Measurements from ENCODE around the gene C1orf87. TPM values are rescaled to one million over a fixed set of nuclear protein-coding genes. Genes with fewer than 3 reads are reported as not detected.

C1orf87 gene
- total RNA-seq, 1 experiment from 2014 or later: not detected

DNA sequence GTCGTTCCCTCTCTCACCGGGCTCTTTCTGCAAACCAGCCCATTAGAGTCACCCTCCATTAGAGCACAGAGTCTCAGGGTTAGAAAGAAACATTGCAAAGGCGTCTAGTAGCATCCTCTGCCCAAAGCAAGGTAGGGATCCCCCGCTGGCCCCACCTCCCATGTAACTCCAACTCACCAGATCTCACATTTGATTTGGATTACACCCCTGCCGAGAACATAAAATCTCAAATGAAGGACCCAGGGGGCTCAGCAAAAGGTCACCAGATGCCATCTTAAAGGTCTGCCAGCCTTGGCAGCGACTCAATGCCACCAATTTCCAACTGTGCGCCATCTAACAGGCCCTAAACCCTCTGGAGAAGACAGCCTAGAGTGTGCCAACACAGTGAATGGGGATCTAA, 14.1 kb downstream of the C1orf87 start:
- DNase-seq (ENCODE audit: low read depth): no peak

DNA sequence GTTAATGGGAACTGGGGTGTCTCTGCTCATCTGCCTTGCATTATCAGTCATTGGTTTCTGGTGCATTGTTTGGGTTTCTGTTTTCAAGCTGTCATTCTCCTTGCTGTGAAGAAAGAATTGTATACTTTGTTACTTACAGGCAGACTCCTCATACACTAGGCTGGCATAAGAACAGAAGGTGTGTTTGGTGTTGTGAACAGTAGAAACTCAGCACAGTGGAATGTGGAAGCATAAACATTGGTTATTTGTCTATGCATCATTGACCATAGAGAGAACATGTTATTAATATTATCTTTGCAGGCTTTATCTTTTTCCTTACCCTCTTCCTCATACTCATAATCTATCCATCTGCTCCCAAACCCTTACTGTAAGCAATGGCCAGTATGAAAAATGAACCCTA, 18.2 kb downstream of the C1orf87 start:
- peak; percentile 43 for DNase-seq (ENCODE audit: low read depth)

DNA sequence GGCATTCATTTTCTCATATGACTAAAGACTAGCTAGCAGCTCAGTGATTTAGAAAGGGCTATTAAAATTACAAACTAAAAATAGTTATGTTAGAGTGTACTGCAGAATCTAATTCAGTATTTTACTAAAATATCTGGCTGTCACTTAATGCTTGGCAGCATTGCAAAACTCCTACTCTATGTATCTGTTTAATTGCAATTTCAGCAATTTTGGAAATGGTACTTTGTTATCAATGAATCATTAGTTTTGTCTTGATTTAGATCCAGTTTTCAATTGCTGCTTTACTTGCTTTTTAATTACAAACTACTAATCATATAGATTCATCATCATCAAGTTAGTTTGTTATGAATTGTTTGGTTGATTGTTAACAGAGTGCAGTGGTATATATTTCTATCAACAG, 19.2 kb downstream of the C1orf87 start:
- DNase-seq (ENCODE audit: low read depth): no peak

DNA sequence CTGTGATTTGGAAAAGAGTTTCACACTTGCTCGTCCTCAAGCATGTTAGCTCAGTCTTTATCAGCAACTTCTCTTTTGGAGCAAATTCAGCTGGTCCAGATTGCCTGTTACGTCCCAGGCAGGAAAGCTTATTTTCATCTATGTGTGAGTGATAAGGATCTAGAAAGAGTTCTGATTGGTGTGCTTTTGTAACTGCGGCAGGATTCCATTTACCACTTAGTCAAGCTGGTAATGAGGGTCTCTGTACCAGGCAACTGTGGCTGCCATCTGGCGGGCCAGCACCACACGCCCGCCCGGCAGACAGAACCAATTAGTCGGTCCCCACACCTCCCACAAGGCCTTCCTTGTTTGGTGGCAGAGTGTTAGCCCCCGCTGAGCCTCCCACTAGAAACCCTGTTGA, 21.0 kb downstream of the C1orf87 start:
- DNase-seq (ENCODE audit: low read depth): peak; percentile 18

DNA sequence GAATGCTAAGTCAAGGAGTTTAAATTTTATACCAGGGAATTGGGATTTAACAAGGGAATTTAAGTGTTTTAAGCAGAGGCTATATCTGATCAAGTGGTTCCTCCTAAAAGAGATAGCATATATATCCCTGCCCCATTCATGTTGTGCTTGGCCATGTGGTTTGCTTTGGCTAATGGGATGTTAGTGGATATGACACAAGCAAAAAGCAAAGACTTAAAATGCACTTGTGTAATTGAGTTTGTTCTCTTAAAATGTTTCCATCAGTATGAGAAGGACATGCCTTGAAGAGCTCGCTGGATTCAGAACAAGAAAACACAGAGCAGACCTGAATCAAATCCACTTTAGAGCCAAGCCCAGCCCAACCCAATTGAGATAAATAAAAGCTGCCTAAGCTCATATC, 22.4 kb downstream of the C1orf87 start:
- no peak for DNase-seq (ENCODE audit: low read depth)

DNA sequence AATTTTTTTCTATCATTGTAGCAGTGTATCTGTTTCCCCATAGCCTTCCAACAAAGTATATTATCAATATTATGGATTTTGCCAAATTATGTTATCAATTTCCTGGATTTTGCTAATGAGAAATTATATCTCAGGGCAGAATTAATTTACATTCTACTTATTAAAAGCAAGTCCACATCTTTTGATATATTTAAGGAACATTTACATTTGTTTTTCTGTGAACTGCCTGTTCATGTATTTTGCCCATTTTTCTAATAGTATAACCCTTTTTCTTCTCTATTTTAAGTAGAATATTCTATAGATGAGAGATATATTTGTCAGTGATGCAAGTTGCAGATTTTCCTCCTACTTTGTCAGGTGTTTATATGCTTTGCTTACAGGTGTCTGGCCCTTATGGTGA, 24.4 kb downstream of the C1orf87 start:
- no peak for DNase-seq (ENCODE audit: low read depth)

DNA sequence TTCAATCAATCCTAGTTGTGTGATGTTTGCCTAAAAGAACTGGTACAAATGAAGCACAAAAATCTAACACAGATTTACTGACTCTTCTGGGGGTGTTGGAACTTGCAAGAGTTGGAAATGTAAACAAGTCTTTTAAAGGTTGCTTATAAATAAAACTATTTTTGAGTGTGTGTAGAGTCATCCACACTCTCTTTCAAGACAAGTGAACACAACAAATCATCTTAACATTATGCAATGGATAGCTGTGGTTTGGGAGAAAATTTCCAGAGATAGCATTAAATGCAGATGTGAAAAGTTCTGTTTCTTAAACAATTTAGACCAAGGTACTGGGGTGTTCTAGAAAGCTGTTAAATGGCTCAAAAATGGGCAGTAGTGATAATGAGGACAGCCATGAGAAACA, 28.7 kb downstream of the C1orf87 start:
- no peak for DNase-seq (ENCODE audit: low read depth)

DNA sequence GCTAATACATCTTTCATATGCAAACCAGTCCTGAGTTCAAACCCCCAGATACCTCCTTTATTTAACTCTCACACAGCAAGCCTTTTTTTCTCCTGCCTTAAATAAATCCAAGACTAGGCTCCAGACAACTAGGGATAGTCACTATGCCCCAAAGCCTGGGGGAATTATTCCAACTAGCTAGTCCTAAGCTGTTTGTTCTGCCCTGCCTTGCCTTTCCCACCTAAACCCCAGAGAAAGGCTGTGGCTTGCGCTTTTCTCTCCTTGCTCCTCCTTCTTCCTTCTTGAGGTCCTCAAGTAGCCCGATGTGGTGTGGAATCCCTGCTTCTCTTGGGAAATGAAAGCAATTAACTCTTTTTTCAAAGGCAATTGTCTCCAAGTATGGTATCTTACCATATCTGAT, 31.8 kb downstream of the C1orf87 start:
- DNase-seq (ENCODE audit: low read depth): no peak

DNA sequence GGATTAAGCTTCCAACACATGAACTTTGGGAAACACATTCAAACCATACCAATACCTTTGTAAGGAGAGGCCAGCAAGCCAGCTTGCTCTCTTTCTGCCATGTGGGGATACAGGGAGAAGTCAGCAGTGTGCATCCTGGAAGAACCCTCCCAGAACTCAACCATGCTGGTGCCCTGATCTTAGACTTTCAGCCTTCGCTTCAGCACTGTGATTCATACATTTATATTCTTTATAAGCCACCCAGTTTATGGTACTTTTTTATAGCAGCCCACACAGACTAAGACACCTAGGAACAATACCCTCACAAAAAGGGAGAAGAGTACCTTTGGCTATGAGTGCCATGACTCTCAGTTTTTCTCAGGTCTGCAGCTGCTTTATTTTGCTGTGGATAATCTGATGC, 35.9 kb downstream of the C1orf87 start:
- no peak for DNase-seq (ENCODE audit: low read depth)

DNA sequence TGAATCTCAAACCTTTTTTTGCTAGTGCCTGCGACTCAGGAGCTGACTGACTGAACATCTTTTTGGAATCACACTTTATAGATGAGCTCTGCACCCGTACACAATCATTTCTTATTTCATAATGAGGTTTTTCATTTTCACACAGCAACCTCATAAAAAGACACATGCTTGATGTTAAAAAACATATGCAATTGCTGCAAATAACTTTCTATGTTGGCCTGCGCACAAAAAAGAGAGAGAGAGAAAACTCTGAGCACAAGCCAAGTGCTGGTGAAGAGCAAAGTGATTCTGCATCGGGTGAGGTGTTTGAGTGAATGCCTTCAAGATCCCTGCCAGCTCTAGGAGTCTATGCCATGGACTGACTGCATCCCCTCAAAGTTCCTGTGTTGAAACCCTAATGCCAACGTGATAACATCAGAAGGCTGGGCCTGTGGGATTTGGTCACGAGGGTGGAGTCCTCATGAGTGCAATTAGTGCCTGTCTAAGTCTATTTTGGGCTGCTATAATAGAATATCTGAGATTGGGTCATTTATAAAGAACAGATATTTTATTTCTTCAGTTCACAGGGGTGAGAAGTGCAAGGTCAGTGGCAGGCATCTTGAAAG, 36.6 kb downstream of the C1orf87 start:
- DNase-seq (ENCODE audit: low read depth): no peak

DNA sequence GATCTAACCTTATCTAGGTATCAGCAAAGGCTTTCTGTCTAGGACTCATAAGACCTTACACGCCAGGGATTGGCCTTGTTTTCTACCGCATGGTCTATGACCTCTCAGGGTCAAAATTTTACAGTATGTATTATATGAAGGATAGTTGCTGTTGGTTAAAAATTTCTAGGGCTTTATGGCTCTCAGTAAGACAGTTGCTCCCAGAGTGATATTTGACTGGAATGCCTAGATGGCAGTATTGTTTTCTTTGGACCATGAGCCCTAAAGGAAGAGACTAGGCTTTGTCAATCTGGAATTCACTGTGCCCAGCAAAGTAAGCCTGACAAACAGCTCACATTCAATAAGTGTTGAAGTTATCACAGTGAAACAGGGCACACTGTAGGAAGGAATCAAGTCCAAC, 37.6 kb downstream of the C1orf87 start:
- no peak for DNase-seq (ENCODE audit: low read depth)

DNA sequence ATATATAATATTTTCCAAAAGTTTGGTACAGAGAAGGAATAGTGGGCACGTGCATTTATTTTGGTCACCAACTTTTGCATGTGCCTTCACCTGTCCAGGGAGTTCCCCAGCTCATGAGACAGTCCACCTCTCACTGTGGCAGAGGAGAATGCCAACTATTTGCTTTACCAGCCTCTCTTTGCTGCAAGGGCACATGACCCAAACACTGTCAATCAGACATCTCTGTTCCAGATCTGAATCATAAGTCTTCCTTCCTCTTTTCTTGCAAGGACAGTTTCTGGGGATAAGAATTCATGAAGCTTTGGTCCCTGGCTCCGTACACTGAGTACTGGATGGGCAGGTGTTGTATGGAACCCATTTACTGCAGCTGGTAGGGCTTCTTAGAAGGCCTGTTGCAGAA, 38.6 kb downstream of the C1orf87 start:
- DNase-seq (ENCODE audit: low read depth): no peak

DNA sequence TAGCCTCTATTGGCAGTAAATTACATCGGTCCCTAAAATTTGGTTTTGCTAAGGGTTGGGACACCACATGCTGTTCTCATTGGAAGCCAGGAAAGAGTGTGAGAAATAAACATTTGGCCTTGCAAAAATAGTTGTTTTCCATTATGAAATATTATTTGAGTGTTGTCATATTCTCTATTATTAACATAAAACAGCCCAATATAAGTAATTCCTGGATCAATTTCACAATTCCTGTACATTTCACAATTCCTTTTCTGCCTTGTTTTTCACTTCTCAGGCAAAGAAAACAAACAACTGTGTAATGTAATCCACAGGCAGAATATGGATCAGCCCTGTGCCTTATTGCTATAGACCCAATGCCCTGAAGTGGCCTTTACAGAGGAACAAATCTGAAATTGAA, 40.5 kb downstream of the C1orf87 start:
- DNase-seq (ENCODE audit: low read depth): no peak

DNA sequence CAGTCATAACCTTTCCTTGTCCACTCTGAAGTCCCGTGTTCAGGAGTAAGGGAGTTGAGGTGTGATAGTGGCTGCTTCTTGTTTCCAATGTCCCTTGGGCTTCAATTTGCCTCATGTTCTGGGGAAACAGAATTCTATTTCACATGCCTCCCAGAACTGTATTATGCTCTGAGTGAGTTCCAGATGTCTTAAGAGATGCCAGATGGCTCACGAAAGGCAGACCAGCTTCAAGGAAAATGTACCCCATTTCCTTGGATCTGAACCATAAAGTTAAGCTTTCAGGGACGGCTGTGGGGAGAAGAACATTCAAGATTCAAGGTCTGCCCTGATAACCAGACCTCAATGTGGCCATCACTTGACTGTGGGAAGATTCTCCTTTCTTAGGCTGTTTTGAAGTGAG, 42.4 kb downstream of the C1orf87 start:
- no peak for DNase-seq (ENCODE audit: low read depth)

DNA sequence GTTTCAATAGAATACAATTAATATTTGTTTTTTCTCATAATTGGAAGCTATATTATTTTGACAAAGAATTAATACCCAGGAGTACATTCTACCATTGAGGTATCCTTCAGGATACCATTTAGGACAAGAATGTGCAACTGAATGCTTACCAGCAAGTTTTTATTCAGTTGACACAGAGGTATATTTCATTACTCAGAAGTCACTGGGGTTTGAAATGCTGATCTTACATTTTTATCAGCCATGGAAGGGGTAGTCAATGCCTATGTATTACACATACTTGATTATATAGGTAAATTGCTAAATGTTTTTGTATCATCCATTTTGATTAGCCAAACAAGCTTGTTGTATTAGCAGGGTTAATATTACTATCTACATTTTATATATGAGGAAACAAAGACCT, 48.0 kb downstream of the C1orf87 start:
- DNase-seq (ENCODE audit: low read depth): no peak

DNA sequence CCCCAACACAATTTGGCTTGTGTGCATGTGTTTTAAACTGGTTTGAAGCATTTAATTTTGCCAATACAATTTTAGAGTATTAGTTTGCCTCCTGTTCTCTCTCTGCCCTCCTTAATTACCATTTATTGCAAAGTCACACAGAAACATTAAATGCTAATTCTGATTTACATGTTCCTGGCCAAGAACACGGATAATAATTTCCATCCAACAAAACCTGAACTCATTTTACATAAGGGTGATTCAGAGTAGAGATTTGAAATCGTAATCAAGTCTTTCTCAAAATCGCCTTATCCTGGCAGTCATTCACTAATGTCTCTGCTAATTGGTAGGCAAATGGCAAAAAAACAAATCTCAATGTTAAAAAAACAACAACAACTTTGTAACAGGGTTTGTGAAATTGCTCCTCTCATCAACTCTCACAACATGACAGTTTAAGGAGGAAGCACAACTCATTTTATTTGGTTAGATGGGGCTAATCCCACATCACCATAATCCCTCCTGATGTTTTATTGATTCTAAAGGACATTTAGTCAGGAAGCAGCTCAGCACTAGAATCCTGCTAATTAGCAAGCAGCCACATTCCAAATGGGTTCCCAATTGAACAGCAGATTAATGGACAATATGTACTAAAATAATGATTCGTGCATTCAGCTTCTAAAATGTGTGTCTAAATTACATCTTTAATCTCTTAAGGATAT, 55.9 kb downstream of the C1orf87 start:
- no peak for DNase-seq (ENCODE audit: low read depth)

DNA sequence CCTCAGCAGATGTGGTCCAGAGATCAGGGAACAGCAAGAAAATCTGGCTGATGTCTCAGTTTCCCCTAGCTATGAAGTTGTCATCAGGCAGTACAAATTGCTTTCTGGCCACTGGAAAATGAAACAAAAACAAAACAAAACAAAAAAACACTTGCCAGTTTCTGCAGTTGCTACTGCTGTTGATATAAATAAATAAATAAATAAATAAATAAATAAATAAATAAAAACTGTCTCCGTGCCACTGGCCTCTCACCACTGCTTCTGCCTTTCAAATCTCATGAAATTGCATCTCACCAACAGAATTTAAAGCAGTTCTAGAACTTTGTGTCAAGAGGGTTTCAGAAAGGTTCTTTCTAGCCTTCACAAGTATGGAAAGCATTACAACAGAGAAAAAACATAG, 62.9 kb downstream of the C1orf87 start:
- DNase-seq (ENCODE audit: low read depth): no peak

DNA sequence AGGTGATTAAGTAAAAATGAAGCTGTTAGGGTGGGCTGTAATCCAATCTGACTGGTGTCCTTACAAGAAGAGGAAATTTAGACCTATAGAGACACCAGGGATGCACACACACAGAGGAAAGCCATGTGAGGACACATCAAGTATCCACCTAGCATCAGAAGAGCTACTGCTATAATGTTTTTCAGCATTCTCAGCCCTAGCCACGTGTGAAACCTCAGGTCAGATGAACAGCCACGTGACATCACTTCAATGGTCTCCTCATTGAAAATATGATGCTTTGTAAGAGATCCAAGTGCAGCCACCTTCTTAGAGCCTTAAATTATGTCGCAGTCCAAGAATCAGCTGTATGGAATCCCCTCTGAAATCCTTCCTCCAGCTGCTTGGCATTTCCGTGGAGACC, 65.1 kb downstream of the C1orf87 start:
- DNase-seq (ENCODE audit: low read depth): no peak

DNA sequence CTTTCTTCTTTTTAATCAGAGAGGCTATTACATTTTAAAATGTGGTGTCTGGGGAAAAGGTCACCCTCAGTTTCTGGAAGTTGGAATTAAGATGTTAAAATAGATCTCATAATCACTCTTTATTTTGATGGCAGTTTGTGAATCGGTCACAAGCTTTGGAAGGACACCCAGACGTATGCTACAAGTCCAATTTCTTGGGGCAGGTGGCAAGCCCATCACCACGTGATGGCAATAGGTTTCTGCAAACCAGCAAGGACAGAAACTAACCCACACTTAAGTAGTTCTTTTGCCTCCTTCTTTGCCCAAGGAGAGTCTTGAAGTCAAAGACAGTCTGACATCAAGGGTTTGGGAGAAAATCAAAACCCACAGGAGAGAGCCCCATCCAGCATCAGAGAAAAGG, 72.9 kb downstream of the C1orf87 start:
- DNase-seq (ENCODE audit: low read depth): no peak

DNA sequence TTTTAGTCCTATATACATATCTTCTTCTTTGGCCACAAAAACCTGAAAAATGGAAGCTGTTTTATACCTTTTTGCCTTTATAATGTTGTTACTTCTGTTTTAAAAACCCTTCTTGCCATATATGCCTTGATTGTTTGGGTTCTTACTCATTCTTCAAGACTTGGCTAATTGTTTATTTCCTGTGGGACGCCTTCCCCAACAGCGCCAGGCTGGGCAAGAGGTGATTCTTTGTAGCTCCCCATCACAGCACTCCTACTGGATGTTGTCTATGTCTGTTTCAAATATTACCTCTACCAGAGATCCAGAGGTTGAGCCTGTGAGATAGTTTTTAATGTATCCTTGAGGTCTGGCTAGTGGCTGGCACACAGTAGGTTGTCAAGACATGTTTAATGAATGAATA, 73.8 kb downstream of the C1orf87 start:
- DNase-seq (ENCODE audit: low read depth): peak; percentile 63

DNA sequence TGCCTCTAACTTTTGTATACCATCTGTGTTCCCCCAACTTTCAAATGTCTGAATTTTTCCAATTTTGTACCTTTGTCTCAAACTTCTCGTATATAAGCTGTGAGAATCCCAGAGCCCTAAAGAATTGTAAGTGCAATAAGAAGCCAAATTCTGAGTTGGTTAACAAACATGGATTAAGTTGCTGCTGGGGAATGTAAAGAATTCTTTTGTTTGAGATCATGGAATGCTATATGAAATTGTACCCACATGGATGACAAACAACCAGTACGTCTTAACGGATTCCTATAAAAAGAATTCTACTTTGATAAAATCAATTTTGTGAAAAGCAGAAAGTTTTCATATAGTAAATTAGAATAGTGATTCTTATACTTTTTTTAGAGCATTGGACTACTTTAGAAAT, 74.6 kb downstream of the C1orf87 start:
- no peak for DNase-seq (ENCODE audit: low read depth)

DNA sequence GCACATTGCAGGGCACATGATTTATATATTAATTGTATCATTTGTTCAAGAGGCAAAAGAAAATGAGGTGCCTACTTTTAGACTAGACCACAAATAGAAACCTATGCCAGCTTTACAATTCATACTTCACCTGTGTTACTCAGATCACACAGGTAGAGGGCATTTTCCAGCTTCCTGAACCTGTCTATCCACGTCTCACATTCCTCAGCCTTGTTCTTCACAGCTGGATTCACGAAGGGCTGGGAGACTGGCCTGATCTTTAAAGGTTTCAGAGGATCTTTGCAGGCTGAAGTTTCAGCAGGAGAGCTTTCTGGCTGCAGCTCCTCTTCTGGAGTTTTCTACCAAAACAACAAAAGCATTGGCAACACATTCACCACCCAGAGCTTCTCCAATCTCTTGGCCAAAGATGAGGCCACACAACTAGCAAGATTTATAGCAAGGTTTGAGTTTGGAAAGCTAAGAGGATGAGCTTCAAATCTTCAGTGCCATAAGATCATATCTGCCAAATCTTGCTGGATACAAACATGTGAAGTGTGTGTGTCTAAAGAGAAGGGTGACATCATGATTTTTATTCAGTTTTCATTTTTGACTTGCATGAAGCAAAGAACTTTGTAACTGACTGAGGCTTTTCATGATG, 76.0 kb downstream of the C1orf87 start:
- no peak for DNase-seq (ENCODE audit: low read depth)

All from Daoy (cell line).